ENCODE measurements around the gene FBXO4.

FBXO4 gene

GRCh38 chr5:41985945-41986695, 61.0 kb downstream of the FBXO4 start:
- DNase-seq = no peak
